HG03159 (cell line): ENCODE measurements around the gene CCDC38.

Source experiments
- ATAC-seq: cut with Tn5 transposase; IDR thresholded peaks from one replicate; pipeline ENCODE4 v1.9.1; 2021; ENCODE audit warnings: mild to moderate bottlenecking, moderate library complexity; ENCODE audit not compliant: unreplicated experiment

Gene CCDC38

DNA sequence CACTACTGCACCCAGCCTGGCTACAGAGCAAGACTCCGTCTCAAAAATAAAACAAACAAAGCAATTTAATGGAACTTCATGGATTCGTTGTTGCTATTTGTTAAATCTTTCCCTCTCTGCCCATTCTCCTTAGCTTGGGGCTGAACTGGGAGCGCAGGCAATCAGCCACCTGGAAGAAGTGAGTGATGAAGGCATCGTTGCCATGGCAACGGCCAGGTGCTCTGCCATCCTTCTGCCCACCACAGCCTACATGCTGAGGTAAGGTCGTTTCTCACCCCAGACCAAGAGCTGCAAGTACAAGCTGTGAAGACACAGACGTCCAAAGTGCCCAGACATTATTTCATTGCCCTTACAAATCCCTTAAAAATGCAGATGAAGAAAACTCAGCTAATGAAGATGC lies 19.8 kb upstream of the CCDC38 start:
- no peak for ATAC-seq

DNA sequence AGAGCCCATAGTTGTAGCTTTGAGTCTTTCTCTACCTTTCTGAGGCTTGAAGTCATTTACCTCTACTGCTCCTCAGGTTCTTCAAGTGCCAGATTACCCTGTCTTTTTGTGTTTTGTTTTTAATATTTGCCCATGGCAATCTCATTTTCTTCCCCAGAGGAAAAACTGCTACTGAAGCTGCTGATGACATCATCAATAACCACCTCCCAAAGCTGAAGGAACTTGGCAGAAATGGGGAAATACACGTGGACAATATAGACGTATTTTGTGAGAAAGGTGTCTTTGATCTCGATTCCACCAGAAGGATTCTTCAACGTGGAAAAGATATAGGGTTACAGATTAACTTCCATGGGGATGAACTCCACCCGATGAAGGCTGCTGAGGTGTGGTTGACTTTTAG lies 17.8 kb upstream of the CCDC38 start:
- ATAC-seq = no peak

DNA sequence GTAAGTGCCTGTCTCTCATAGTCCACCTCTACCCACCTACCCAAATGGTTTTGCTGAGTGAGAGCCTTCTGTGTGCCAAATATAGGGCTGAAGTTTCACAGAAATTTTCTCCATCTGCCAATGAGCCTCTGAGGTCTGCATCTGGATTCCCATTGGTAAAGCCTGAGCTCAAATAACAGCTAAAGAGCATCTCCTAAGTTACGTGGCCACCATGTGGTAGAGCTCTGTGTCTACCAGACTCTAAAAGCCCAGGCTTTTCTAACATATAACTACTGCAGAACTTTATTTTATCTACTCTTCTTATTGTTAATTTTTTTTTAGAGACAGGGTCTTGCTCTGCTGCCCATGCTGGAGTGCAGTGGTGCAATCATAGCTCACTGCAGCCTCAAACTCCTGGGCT lies 16.7 kb upstream of the CCDC38 start:
- no peak for ATAC-seq

- no peak for ATAC-seq
Measured at GRCh38 chr12:95956557-95957145, 14.2 kb upstream of the CCDC38 start.

- ATAC-seq = no peak
Measured at GRCh38 chr12:95955549-95956159, 13.2 kb upstream of the CCDC38 start.

DNA sequence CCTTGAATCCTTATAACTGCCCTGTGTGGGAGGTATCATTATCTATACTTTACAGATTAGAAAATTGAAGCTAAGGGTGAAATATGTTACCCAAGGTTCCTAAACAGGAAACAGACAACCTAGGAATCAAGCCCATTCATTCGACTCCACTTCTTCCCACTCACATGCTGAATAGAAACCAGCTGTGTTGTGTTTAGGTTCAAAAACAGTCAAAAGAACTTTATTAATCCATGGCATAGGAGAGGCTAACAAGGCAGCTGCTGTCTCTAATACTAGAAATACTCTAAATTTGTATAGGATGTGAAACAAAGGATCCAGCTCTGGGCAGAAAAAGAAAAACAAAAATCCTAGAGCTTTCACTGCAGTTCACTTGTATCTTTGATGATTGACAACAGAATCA lies 10.6 kb upstream of the CCDC38 start:
- no peak for ATAC-seq

GRCh38 chr12:95951515-95951914 lies 9.1 kb upstream of the CCDC38 start:
- ATAC-seq = no peak

DNA sequence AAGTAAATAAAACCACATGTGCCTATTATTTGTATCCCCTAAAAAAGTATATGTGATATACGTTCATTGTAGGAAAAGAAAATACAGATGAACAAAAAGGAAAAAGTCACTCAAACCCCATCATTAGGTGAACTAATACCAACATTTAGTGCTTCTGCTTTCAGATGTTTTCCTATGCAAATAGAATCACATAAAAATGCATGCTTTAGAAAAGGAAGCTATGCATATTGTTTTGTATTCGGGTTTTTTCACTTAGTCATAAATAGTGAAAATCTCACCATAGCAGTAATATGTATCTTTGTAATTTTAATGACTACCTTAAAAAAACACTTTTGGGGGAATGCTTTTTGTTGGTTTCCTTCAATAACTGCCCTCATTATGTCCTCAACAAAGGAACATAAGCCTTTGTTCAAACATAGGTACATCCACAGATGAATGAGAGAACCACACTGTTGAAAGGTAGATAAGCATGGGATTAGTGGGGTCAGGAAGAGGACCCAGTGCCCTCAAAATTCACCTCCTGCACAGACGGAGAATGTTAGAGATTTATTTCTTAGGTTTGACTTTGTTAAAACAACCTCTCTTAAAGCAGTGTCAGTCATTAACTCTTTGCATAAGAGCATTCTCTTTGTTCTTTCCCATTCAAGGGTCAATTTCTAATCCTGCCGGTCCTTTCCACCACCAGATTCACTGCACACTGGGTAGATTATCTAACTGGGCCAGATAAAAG lies 7.2 kb upstream of the CCDC38 start:
- no peak for ATAC-seq

GRCh38 chr12:95944108-95944704 lies 1.8 kb upstream of the CCDC38 start:
- no peak for ATAC-seq

GRCh38 chr12:95943330-95943842 lies 972 bp upstream of the CCDC38 start, which contains the start of gene AMDHD1:
Gene AMDHD1 (plus strand): TSS chr12:95943331. CDS start chr12:95943399, 68 bp downstream.
- ATAC-seq = peak; percentile 59

GRCh38 chr12:95942101-95942523 lies 302 bp downstream of the CCDC38 start:
- ATAC-seq = no peak

GRCh38 chr12:95940514-95940913 lies 1.9 kb downstream of the CCDC38 start:
- no peak for ATAC-seq

DNA sequence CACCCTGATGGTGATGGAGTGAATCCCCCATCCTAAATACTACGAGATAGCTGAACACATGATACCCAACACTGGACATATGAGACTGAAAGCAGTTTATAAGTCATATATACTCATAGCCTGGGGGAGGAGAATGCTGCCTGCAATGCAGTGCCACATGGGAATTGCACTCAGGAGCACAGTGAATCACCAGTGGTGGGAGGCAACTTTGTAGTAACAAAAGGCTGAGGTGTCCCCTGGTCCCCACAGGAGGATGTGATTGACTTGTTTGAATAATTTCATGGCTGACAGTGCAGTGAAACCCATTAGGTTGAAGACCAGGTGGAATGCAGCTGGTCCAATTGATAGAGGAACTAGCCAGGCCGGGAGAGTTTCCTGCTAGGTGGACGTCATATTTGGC lies 20.2 kb downstream of the CCDC38 start:
- no peak for ATAC-seq

DNA sequence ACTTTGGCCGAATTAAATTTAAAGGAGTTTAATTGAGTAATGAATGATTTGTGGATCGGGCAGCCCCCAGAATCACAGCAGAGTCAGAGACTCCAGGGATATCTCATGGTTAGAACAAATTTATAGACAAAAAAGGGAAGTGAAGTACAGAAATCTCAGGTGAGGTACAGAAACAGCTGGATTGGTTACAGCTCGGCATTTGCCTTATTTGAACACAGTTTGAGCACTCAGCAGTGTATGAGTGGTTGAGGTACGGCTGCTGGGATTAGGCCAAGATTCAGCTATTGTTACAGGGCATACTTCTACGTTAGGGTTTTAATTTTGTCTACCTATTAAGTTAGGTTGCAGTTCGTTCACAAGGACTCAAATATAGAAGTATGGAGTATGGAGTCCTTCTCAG lies 23.3 kb downstream of the CCDC38 start:
- ATAC-seq = no peak

- peak; percentile 93 for ATAC-seq
Measured at GRCh38 chr12:95918194-95918993, 24.0 kb downstream of the CCDC38 start.

GRCh38 chr12:95909871-95910270 lies 32.5 kb downstream of the CCDC38 start:
- ATAC-seq = no peak

- ATAC-seq = no peak
Measured at GRCh38 chr12:95908573-95908972, 33.8 kb downstream of the CCDC38 start.

DNA sequence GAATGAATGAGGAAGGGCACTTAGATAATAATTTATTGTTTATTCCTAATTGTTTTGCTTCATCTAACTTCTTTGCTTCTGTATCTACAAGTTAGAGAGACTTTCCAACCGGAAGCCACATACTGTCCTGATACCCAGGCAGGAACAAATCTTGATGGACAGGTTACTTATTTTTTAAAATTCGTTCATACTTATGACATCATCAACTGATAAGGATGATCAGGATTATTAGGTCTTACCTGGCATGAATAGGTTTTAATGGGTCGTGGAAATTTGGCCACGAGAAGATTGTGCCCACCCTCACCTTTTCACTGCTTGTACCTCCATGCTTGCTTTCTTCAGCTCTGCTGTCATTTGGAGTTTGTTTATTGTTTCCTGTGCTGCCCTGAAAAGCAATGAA lies 44.3 kb downstream of the CCDC38 start:
- no peak for ATAC-seq

- ATAC-seq = no peak
Measured at GRCh38 chr12:95896846-95897245, 45.6 kb downstream of the CCDC38 start.

DNA sequence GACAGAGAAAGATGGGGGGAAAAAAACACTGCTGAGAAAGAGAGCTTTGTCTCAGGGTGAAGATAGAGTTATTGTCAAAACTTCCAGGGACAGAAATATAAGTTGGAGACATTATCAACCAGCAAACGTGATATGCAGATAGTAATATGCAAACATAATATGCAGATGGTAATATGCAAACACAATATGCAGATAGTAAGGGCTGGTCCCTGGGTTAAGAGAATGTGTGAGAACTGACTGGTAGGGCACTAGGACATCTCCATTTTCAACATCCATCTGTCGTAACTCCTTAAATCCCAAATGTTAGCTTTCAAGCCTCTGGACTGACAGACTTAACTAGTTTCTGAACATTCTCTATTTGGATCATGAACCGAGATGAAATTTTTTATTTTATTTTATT lies 51.5 kb downstream of the CCDC38 start:
- ATAC-seq = no peak

- ATAC-seq = no peak
Measured at GRCh38 chr12:95887311-95887710, 55.1 kb downstream of the CCDC38 start.
